A204.1 (cell line): Measurements from ENCODE around the gene LAX1.
"Not testable (repeated sequence)": the region's sequence is repeated elsewhere in the genome, so short reads cannot be mapped to it uniquely, and the experiment has no call there.

Experiments used
- FAIRE-seq: peaks from 2 replicates; lab custom pipeline; 2012; peaks lifted over from hg19 to GRCh38; lab: Jason Lieb, UNC

The LAX1 gene

DNA sequence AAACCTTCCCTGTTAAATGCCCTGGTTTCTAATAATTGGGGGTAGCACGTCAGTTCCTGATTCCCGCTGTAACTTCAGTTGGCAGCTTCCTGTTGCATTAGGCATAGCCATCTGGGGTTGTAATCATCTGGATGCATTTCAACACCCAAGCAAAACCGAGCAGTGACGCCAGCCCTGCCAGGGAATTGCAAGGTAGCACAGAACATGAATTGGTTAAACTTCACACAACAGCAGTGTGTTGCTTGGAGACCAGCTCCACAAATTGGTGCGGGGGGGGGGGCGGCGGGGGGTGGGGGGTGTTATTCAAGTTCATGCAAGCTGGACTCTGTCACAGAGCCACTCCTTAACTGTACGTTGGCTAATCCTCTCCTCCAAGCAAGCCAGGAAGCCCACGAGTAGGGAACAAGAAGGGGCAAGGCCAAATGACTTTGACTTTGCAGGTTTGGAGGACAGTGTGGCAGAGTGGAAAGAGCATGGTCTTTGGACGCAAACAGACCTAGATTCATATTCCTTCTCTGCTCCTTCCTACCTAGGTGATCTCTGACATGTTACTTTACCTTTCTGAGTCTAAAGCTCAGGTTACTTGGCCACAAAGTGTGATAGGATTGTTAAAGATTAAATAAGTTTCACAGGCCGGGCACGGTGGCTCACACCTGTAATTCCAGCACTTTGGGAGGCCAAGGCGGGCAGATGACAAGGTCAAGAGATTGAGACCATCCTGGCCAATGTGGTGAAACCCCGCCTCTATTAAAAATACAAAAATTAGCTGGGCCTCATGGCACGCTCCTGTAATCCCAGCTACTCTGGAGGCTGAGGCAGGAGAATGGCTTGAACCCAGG, 4.7 kb downstream of the LAX1 start:
- FAIRE-seq, result no peak

DNA sequence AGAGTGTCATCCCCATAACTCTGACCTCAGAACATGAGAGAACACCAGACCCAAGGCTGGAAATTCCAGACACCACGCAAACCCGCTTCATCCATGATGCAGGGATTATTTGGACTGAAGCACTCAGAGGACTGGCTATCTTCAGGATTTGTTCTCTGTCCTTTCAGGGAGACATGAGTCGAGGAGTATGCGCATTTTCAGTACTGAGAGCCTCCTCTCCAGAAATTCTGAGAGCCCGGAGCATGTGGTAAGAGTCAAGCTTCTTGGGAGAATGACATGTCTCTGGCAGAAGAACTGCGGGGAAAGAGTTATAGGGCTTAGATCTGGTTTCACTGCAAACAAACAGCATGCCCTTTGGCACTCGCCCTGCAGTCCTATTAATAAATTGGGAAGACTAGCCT, 6.9 kb downstream of the LAX1 start:
- FAIRE-seq, result no peak

DNA sequence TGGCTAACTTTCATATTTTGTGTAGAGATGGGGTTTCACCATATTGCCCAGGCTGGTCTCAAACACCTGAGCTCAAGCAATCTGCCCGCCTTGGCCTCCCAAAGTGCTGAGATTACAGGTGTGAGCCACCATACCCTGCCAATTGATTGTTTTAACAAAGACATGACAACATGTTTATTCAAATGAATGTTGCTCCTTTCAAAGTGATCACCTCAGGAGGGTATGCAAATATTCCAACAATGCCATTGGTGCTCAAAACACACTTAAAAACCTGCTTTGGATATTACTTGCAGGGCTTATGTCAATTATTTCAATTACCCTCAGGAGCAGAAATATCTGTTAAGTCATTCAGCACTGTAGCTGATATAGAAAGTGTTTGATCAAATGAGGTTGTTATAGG, 7.9 kb downstream of the LAX1 start:
- FAIRE-seq, result no peak

DNA sequence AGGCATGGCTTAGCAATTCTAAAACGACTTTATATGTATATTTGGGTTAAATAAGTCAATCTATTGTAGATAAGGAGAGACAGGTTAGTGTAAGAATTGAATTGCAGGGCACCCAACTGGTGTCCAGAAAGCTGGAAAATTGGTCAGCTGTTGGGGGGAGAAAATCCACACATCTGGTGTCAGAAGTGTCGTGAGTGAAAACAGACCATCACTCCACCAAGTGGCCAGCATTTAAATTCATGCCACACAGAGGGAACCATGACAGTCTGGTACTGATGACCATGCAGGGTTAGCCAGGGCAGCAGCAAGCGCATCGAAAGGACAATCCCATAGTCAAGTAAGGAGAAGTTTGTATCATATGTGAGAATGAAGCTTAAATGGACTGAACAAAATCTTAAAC, 11.7 kb downstream of the LAX1 start:
- no peak for FAIRE-seq

DNA sequence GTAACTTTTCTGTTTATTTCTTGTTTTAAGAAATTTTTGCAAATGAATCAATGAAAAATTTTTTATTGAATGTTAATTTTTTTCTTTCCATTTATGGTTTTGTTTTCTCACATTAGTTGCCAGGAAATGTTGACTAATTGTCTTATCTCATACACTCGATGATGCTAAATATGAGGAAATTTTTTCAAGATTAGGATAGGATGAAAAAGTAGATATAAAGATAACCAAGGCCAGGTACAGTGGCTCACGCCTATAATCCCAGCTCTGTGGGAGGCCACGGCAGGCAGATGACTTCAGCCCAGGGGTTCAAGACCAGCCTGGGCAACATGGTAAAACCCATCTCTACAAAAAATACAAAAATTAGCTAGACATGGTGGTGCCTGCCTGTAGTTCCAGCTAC, 12.6 kb downstream of the LAX1 start:
- no peak for FAIRE-seq

DNA sequence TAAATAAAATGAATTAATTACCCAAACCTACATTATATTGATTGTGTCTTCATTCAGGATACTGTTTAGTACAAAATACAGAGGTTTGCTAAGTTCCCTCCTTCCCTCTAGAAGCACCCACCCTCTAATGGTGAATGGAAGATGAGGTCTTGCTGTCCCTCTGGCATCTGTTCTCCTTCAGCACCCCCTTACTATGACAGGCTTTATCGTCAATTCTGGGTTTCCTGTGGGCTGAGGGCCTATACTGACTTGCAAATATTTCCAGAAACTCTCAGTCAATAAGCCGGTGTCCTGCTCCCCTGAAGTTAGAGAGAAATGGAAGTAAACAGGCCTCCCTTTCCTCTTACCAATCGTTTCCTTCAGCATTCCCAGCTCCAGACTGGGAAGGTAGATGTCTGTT, 13.2 kb downstream of the LAX1 start:
- no peak for FAIRE-seq

DNA sequence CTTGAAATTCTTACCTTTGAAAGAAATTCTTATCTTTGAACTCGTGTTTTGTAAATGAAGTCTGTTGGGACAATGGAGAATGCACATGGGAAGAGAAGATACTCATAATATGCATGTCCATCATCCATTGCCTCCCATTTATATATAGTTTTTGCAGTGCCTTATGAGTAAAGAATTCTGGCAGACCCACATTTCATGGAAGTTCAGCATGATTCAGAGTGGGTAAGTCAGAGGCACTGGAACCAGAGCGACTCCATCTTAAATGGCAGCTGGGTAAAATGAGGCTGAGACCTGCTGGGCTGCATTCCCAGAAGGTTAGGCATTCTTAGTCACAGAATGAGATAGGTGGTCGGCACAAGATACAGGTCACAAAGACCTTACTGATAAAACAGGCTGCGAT, 13.8 kb downstream of the LAX1 start:
- FAIRE-seq, result no peak

DNA sequence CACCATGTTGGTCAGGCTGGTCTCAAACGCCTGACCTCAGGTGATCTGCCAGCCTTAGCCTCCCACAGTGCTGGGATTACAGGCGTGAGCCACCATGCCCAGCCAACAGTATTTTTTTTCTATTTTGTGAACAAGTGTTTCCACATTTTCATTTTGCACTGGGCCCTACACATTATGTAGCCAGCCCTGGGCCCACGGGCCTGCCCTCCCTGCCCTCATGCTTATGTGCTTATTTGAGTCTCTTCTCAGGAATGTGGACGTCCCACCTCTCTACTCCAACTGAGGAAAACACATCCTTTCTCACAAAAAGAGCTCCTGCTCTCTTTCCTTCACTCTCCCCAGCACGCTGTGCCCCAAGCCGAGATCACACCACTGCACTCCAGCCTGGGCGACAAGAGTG, 17.0 kb downstream of the LAX1 start:
- no peak for FAIRE-seq

DNA sequence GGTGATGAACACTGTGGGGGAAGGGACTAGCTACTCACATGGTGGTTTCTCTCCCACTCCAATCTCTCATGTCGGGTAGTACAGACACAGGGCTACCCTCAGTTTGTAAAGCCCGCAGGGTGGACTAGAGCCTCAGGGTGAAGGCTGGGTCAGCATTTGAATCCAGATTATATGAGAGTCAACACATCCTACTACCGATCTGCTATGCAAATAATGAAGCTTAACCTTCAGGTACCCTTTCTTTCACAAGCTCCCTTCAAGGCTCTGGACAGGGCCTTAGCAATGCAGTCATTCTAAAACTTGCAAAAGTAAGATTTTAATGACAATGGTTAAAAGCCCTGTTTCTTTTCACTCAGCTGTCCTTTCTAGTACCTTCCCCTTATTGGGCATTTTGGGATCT, 25.0 kb downstream of the LAX1 start:
- FAIRE-seq, result no peak

DNA sequence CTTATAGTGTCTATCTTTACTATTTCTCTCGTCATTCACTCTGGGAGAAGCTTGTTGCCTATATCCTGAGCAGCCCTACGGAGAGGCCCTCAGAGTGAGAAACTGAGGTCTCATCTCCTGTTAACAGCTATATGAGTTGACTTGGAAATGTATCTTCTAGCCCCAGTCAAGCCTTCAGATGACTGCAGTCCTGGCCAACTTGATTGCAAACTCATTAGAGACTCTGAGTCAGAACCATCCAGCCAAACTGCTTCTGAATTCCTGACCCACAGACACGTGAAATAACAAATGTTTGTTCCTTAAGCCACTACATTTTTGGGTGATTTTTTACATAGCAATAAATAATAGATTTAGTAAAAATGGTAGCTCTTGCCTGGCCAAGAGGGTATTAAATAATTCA, 26.5 kb downstream of the LAX1 start:
- no peak for FAIRE-seq

DNA sequence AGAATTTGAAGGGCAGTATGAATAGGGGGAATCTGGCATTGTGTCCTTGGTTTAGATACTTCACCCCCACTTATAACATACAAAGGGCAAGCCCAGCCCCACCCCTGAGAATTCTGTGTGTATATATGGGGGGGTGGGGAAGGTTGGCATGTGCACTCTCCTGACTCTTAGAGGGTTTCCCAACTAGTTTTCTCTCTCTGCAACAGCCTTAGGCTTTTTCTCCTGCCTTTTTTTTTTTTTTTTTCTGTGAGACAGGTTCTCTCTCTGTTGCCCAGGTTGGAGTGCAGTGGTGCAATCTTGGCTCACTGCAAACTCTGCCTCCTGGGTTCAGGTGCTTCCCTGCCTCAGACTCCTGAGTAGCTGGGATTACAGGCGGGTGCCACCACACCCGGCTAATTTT, 27.5 kb downstream of the LAX1 start:
- FAIRE-seq, result no peak

DNA sequence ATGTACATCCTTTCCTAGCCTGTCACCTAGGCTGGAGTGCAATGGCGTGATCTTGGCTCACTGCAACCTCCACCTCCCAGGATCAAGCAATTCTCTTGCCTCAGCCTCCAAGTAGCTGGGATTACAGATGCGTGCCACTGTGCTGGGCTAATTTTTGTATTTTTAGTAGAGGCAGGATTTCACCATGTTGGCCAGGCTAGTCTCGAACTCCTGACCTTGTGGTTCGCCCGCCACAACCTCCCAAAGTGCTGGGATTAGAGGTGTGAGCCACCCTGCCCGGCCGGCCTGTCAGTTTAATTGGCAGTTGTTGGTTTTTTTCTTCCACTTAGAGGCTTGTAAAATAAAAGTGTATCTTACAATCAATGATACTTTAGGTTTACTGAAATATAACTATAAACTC, 28.6 kb downstream of the LAX1 start:
- not testable (repeated sequence) for FAIRE-seq

DNA sequence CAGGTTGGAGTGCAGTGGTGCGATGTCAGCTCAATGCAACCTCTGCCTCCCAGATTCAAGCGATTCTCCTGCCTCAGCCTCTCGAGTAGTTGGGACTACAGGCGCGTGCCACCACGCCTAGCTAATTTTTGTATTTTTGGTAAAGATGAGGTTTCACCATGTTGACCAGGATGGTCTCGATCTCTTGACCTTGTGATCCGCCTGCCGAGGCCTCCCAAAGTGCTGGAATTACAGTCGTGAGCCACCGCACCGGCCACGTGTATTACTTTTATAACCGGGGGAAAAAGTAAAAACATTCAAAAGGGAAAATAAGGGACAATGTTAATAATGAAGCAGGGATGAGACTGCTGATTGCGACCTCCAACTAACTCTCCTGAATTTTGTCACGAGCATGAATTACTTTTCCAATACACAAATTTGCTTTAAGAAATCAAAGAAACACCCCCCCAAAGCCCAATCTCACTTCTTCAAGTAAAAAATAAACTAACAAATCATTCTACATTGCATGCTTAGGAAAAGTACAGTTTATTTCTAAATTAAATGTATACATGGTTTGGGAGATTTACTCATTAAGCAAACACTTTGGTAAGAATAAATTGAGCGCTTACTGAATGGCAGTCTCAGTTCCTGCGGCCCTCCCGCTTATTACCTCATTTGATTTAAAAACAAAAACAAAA, 29.9 kb downstream of the LAX1 start:
- FAIRE-seq, result no peak

DNA sequence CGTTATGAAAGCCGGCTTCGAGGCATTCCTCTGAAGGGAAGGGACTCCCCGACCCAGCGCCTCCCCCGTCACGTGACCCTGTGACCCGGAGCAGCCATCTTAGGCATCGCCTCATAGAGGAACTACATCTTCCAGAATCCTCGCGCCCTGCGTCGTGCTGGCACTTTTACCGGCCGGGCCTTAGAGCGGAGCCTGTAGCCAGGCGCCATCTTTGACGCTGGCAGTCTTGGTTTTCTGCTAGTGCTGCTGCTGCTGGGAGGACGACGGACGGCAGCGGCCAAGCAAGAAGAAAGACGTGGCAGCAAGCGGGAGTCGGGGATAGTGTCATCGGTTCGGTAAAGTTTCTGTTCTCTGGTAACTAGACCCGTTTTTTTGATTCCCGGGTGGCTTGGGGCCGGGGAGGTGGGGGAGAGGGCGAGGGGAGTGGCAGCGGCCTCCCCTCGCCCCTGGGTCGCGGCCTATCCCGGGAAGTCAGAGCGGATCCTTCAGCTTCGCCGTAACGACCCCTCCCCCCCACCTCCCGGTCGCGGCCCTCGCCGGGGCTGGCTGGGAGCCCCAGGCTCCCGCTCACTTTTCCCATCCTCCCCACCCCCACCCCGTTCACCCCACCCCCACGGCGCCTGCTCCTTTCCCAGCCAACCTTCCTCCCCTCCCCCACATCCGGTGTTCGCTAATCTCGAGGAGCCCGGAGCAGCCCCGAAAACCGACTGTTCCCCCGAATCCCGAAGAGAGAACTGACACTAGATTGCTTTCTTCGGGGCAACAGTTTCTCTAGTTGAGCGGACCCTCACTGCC, 30.7 kb downstream of the LAX1 start, which contains the start of the genes ZBED6 and ZC3H11A:
ZBED6 (plus strand) TSS at position 183 of the 795 bp plus-strand sequence. CDS start 1,900 bp downstream, outside the sequence.
ZC3H11A (plus strand) TSS at position 183 of the 795 bp plus-strand sequence. CDS start 21,448 bp downstream, outside the sequence.
- peak; percentile 90 for FAIRE-seq

DNA sequence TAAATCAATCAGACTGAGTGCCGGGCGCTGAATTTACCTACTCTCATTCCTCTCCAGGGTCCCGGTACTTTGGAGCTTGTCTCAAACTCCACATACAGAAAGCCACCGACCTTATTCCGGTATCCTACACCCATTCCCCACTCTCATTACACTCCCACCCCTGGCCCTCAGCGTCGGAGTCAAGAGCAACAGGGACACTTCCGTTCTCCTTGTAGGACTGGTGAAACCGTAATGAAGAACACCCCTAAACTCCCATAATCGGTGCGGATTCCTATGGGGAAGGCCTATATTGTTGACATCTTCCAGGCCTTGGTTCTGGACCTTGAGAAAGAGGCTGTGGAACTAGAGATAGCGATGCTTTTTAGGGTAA, 31.2 kb downstream of the LAX1 start:
- FAIRE-seq, result no peak

DNA sequence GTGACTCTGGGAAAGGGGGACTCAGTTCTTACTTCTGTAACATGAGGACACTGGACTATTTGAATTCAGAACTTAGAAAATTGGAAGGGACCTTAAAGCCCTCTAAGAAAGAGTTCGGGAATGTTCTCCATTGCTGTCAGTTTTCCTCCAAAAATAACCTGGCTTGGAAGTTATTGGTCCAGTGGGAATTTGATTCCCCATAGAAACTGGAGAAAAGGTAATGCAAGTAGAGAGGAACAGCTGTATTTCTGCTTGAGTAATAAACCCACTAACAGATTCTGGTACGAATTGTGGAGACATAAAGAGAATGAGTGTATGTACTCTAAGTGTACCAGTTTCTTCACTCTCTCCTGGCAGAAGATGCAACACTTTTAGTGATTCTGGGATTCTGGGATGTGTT, 32.2 kb downstream of the LAX1 start:
- no peak for FAIRE-seq

DNA sequence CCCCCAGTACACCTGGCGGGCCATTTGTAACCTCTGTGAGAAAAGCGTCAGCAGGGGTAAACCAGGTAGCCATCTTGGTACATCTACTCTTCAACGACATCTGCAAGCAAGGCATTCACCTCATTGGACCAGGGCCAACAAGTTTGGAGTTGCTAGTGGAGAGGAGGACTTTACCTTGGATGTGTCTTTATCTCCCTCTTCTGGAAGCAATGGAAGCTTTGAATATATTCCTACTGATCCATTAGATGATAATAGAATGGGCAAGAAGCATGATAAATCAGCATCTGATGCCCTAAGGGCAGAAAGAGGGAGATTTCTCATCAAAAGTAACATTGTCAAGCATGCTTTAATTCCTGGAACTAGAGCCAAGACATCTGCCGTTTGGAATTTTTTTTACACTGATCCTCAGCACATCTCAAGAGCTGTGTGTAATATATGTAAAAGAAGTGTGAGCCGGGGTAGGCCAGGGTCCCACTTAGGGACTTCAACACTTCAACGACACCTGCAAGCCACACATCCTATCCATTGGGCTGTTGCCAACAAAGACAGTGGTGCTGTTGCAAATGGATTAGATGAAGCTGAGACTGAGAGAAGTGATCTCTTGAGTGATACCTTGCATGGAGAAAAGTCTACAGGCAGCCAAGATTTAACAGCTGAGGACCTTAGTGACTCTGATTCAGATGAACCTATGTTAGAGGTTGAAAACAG, 33.1 kb downstream of the LAX1 start:
- no peak for FAIRE-seq

DNA sequence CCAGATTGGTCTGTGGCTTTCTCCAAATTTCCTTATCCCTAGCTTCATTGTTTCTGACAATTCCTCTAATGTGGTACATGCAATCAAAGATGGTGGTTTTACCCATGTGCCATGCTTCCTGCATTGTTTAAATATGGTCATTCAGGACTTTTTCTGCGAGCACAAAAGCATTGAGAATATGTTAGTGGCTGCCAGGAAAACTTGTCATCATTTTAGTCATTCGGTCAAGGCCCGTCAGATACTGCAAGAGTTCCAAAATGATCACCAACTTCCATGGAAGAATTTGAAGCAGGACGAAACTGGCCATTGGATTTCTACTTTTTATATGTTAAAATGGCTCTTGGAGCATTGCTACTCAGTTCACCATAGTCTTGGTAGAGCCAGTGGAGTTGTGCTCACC, 34.2 kb downstream of the LAX1 start:
- no peak for FAIRE-seq

DNA sequence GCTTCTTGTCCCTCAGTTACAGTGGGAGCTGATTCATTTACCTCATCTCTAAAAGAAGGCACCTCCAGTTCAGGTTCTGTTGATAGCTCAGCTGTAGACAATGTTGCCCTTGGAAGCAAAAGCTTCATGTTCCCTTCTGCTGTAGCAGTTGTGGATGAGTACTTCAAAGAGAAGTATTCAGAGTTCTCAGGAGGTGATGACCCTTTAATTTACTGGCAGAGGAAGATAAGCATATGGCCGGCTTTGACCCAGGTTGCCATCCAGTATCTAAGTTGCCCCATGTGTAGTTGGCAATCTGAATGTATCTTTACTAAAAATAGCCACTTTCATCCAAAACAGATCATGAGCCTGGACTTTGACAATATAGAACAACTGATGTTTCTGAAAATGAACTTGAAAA, 35.0 kb downstream of the LAX1 start:
- no peak for FAIRE-seq

DNA sequence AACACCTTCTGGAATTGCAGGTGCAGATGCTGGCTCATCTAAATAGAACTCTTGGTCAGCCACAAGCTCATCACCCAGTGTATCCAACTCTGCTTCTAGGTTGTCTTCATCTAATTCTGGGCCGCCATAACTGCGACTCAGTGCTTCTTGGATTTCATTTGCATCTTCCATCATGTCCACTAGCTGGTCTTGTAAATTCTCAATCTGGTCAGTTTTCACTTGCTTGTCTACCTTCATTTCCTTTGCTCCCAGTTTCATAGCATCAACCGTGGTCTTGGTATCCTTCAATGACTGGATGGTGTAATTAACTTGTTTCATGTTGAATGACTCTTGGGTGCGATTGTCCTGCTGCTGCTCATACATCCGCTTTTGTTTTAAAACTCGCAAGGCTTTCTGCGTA, 40.7 kb downstream of the LAX1 start:
- FAIRE-seq, result no peak

DNA sequence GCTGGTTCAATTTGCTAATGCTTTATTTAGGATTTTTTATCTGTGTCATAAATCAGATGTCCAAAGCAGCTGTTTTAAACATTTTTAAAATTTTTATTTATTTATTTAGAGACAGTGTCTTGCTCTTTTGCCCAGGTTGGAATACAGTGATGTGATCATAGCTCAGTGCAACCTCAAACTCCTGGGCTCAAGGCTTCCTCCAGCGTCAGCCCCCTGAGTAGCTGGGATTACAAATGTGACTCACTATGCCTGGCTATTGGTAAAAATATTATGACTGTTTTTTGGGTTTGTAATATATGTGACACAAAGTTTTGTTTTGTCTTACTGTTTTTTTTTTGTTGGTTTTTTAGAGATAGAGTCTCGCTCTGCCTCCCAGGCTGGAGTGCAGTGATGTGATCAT, 42.2 kb downstream of the LAX1 start:
- no peak for FAIRE-seq

DNA sequence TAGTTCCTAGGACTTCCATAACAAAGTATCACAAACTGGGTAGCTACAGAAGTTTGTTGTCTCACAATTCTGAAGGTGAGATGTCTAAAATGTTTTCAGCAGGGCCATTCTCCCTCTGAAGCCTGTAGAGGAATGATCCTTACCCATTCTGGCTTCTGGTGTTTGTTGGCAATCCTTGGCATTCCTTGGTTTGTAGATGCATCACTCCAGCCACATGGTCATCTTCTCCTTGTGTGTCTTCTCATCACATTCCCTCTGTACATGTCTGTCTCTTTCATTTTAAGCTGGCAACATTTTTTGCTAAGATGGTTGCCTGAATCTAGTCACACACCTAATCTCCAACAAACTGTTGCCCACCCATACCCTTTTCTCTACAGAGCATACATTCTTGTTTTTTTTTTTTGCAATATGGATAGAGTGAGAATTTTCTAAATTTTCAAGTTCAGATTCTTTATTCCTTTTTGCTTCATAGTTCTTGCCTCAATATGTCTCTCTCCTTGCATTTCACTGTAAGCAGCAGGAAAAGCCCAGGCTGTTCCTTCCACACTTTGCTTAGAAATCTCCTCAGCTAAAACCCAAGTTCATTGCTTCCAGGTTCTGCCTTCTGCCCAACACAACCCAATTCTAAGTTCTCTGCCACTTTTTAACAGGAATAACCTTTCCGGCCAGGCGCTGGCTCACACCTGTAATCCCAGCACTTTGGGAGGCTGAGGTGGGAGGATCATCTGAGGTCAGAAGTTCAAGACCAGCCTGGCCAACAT, 48.8 kb downstream of the LAX1 start:
- no peak for FAIRE-seq
